ENCODE results near the gene BTF3. TPM values are rescaled to one million over a fixed set of nuclear protein-coding genes. Genes with fewer than 3 reads are reported as not detected.
A peak's percentile ranks its signal among the peaks of the same experiment; 100 is the strongest.

Gene BTF3
- total and polyA plus RNA-seq, 2 of the 13 experiments (the other 11 are each of a cell fraction or from before 2014, with no cell fraction given) = 557 to 698 TPM

GRCh38 chr5:73451224-73452130, 46.8 kb upstream of the BTF3 start (continued):
- TF ChIP-seq PLRG1 (conservative IDR thresholded peaks at IDR 0.05) (no peak), ZNF501 (CRISPR knock-in tag; IDR thresholded peaks at IDR 0.05) (peak; percentile 29; the same call in 1 of the 2 replicates), ESRRA (CRISPR knock-in tag; IDR thresholded peaks at IDR 0.05; ENCODE audit: low read depth) (no peak), DR1 (CRISPR knock-in tag; IDR thresholded peaks at IDR 0.05) (no peak), PRMT3 (CRISPR knock-in tag; IDR thresholded peaks at IDR 0.05; ENCODE audit: borderline replicate concordance, low read depth) (no peak), NRL (CRISPR knock-in tag; IDR thresholded peaks at IDR 0.05; ENCODE audit: borderline replicate concordance) (peak; percentile 18; the same call in 1 of the 2 replicates), ZNF775 (CRISPR knock-in tag; IDR thresholded peaks at IDR 0.05; ENCODE audit: borderline replicate concordance) (no peak), GABPB1 (CRISPR knock-in tag; IDR thresholded peaks at IDR 0.05) (peak; percentile 41; the same call in 1 of the 2 replicates), ZNF350 (CRISPR knock-in tag; IDR thresholded peaks at IDR 0.05; ENCODE audit: borderline replicate concordance, low read depth) (no peak), ZNF879 (CRISPR knock-in tag; IDR thresholded peaks at IDR 0.05) (no peak), ZNF331 (CRISPR knock-in tag; IDR thresholded peaks at IDR 0.05) (no peak), RAD21 (CRISPR knock-in tag; IDR thresholded peaks at IDR 0.05) (peak; percentile 84), ZNF230 (CRISPR knock-in tag; IDR thresholded peaks at IDR 0.05) (no peak), EZH2 (conservative IDR thresholded peaks at IDR 0.05; ENCODE audit: low read depth, low read length) (0 out of 2 replicates have a peak, but pooled peaks have one; percentile 8), ZBTB10 (CRISPR knock-in tag; IDR thresholded peaks at IDR 0.05; ENCODE audit: borderline replicate concordance) (no peak), ZBTB42 (CRISPR knock-in tag; IDR thresholded peaks at IDR 0.05) (no peak)
- TF ChIP-seq, protein P1, sequence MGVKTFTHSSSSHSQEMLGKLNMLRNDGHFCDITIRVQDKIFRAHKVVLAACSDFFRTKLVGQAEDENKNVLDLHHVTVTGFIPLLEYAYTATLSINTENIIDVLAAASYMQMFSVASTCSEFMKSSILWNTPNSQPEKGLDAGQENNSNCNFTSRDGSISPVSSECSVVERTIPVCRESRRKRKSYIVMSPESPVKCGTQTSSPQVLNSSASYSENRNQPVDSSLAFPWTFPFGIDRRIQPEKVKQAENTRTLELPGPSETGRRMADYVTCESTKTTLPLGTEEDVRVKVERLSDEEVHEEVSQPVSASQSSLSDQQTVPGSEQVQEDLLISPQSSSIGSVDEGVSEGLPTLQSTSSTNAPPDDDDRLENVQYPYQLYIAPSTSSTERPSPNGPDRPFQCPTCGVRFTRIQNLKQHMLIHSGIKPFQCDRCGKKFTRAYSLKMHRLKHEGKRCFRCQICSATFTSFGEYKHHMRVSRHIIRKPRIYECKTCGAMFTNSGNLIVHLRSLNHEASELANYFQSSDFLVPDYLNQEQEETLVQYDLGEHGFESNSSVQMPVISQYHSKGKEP (CRISPR knock-in tag; IDR thresholded peaks at IDR 0.05) = no peak
- TF ChIP-seq, protein P2, sequence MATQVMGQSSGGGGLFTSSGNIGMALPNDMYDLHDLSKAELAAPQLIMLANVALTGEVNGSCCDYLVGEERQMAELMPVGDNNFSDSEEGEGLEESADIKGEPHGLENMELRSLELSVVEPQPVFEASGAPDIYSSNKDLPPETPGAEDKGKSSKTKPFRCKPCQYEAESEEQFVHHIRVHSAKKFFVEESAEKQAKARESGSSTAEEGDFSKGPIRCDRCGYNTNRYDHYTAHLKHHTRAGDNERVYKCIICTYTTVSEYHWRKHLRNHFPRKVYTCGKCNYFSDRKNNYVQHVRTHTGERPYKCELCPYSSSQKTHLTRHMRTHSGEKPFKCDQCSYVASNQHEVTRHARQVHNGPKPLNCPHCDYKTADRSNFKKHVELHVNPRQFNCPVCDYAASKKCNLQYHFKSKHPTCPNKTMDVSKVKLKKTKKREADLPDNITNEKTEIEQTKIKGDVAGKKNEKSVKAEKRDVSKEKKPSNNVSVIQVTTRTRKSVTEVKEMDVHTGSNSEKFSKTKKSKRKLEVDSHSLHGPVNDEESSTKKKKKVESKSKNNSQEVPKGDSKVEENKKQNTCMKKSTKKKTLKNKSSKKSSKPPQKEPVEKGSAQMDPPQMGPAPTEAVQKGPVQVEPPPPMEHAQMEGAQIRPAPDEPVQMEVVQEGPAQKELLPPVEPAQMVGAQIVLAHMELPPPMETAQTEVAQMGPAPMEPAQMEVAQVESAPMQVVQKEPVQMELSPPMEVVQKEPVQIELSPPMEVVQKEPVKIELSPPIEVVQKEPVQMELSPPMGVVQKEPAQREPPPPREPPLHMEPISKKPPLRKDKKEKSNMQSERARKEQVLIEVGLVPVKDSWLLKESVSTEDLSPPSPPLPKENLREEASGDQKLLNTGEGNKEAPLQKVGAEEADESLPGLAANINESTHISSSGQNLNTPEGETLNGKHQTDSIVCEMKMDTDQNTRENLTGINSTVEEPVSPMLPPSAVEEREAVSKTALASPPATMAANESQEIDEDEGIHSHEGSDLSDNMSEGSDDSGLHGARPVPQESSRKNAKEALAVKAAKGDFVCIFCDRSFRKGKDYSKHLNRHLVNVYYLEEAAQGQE (IDR thresholded peaks at IDR 0.05; ENCODE audit: borderline replicate concordance in 1 of 2, low read depth in 1 of 2, low read length in 2 of 2) = no peak
- TF ChIP-seq, protein P3, sequence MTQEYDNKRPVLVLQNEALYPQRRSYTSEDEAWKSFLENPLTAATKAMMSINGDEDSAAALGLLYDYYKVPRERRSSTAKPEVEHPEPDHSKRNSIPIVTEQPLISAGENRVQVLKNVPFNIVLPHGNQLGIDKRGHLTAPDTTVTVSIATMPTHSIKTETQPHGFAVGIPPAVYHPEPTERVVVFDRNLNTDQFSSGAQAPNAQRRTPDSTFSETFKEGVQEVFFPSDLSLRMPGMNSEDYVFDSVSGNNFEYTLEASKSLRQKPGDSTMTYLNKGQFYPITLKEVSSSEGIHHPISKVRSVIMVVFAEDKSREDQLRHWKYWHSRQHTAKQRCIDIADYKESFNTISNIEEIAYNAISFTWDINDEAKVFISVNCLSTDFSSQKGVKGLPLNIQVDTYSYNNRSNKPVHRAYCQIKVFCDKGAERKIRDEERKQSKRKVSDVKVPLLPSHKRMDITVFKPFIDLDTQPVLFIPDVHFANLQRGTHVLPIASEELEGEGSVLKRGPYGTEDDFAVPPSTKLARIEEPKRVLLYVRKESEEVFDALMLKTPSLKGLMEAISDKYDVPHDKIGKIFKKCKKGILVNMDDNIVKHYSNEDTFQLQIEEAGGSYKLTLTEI (CRISPR knock-in tag; conservative IDR thresholded peaks at IDR 0.05) = no peak
